B cell (primary cell): ENCODE results near the gene EPHB1. TPM values are rescaled to one million over a fixed set of nuclear protein-coding genes. Genes with fewer than 3 reads are reported as not detected.

Experiments
- ATAC-seq: fragments of 200-7000 bp; cut with Tn5 transposase; one replicate; pipeline ENCODE4 v1.10.0; 2021; ENCODE audit warnings: low read depth, mild to moderate bottlenecking, moderate number of reproducible peaks, moderate library complexity
- CTCF ChIA-PET: fragments of 350-600 bp; sonication (Branson Sonifier 250); formaldehyde crosslinking; loops from one replicate; lab custom pipeline; 2021; ENCODE audit warnings: antibody characterized with exemption, inconsistent platforms; lab: Charles Lee
- POLR2A ChIA-PET: fragments of 350-600 bp; sonication (Branson Sonifier 250); formaldehyde crosslinking; loops from one replicate; lab custom pipeline; 2021; ENCODE audit warnings: antibody characterized with exemption; lab: Charles Lee
- DNase-seq: peaks from one replicate; pipeline ENCODE4 v3.0.0; 2013
- H2AFZ ChIP-seq: 2 replicates; pipeline ENCODE4 v1.6.1; 2012; ENCODE audit warnings: mild to moderate bottlenecking, low read depth, low read length; ENCODE audit not compliant: insufficient read depth, poor library complexity, severe bottlenecking
- H3K27ac ChIP-seq, 2 donors: 1 replicate in 1 of 2; 2 replicates in 1 of 2; pipeline ENCODE4 v1.5.1; 2012 to 2013; ENCODE audit warnings: low read length in 2 of 2, mild to moderate bottlenecking in 2 of 2, moderate library complexity in 1 of 2
- H3K27me3 ChIP-seq, 4 experiments: fragments of 200-600 bp in 1 of 4; sonication (generic) in 1 of 4; replicated peaks in 1 of 4; 1 replicate in 2 of 4; 2 replicates in 2 of 4; pipeline versions ENCODE4 v1.6.1 to v1.7.0; 2013 to 2016; ENCODE audit warnings: low read length in 3 of 4, mild to moderate bottlenecking in 2 of 4, mixed read lengths in 1 of 4, moderate library complexity in 1 of 4; ENCODE audit not compliant: insufficient read depth in 4 of 4, control insufficient read depth in 3 of 4; ENCODE audit errors: control extremely low read depth in 1 of 4
- H3K36me3 ChIP-seq, 2 experiments: replicated peaks in 1 of 2; 1 replicate in 1 of 2; 2 replicates in 1 of 2; pipeline versions ENCODE4 v1.6.1 to v1.7.1; 2013; ENCODE audit warnings: low read length in 1 of 2; ENCODE audit not compliant: insufficient read depth in 2 of 2, control insufficient read depth in 1 of 2; ENCODE audit errors: control extremely low read depth in 1 of 2, extremely low read depth in 1 of 2
- H3K4me1 ChIP-seq, 2 donors: fragments of 200-600 bp in 1 of 2; sonication (generic) in 1 of 2; 1 replicate in 1 of 2; 2 replicates in 1 of 2; pipeline versions ENCODE4 v1.5.1 to v1.6.1; 2013 to 2017; ENCODE audit warnings: low read length in 2 of 2; ENCODE audit not compliant: control insufficient read depth in 2 of 2, insufficient read depth in 2 of 2
- H3K4me2 ChIP-seq: replicated peaks from 2 replicates; pipeline ENCODE3; 2012; ENCODE audit warnings: mild to moderate bottlenecking, low read depth, low read length; ENCODE audit not compliant: poor library complexity, severe bottlenecking
- H3K4me3 ChIP-seq, 5 experiments: fragments of 200-600 bp in 1 of 5; sonication (generic) in 1 of 5; 1 replicate in 3 of 5; 2 replicates in 2 of 5; pipeline versions ENCODE4 v1.5.1 to v1.7.0; 2011 to 2016; ENCODE audit warnings: low read length in 4 of 5, mild to moderate bottlenecking in 4 of 5, low read depth in 2 of 5, control low read depth in 1 of 5, moderate library complexity in 1 of 5; ENCODE audit not compliant: insufficient read depth in 1 of 5; ENCODE audit errors: control extremely low read depth in 1 of 5, extremely low read depth in 1 of 5
- H3K79me2 ChIP-seq: fragments of 200-600 bp; sonication (generic); one replicate; pipeline ENCODE4 v1.6.0; 2016; ENCODE audit warnings: low read length; ENCODE audit not compliant: control insufficient read depth, insufficient read depth
- H3K9ac ChIP-seq: fragments of 200-600 bp; sonication (generic); 2 replicates; pipeline ENCODE4 v1.6.1; 2017; ENCODE audit warnings: mild to moderate bottlenecking, low read length, moderate library complexity
- H3K9me3 ChIP-seq, 3 donors: one replicate each; pipeline versions ENCODE4 v1.6.1 to v1.7.1; 2013; ENCODE audit warnings: low read length in 2 of 3; ENCODE audit not compliant: control insufficient read depth in 2 of 3, insufficient read depth in 1 of 3; ENCODE audit errors: control extremely low read depth in 1 of 3
- H4K20me1 ChIP-seq: 2 replicates; pipeline ENCODE4 v1.6.0; 2012; ENCODE audit warnings: mild to moderate bottlenecking, low read length; ENCODE audit not compliant: insufficient read depth, control insufficient read depth, poor library complexity, severe bottlenecking
- H3K27ac Mint-ChIP-seq: one replicate; pipeline ENCODE4 v1.8.0; 2021; ENCODE audit warnings: mixed read lengths
- H3K27me3 Mint-ChIP-seq: one replicate; pipeline ENCODE4 v1.8.0; 2021; ENCODE audit warnings: mixed read lengths
- H3K4me1 Mint-ChIP-seq: one replicate; pipeline ENCODE4 v1.8.0; 2021; ENCODE audit warnings: mixed read lengths
- H3K4me3 Mint-ChIP-seq: one replicate; pipeline ENCODE4 v1.8.0; 2021; ENCODE audit warnings: mixed read lengths
- H3K9me3 Mint-ChIP-seq: one replicate; pipeline ENCODE4 v1.8.0; 2022; ENCODE audit warnings: mixed read lengths; ENCODE audit not compliant: insufficient read depth
- EZH2 ChIP-seq: IDR thresholded peaks from 2 replicates; pipeline ENCODE4 v1.6.1; 2012; ENCODE audit warnings: borderline replicate concordance, low read depth, mild to moderate bottlenecking, moderate library complexity, low read length; ENCODE audit not compliant: insufficient read depth, poor library complexity, severe bottlenecking
- WGBS: methylation state at CpG from one replicate; pipeline ENCODE4 v1.1.5; 2013; ENCODE audit warnings: missing lambda C conversion rate; ENCODE audit not compliant: insufficient coverage; 5-methylcytosine and 5-hydroxymethylcytosine counted together
- intact Hi-C: fragments of 100-400 bp; cut with micrococcal nuclease; formaldehyde crosslinking; loops from one replicate; pipeline ENCODE4 v1.10.0; 2022
- polyA plus RNA-seq: library from polyadenylated mRNA; depleted of rRNA; stranded (reverse); fragments of >200 nt; gene quantifications from 2 replicates; pipeline ENCODE4 v1.2.3, GENCODE V29; 2012
- total RNA-seq, 2 donors: library from RNA; stranded (reverse); fragments of 120-200 nt in 1 of 2; gene quantifications; 1 replicate in 1 of 2; 2 replicates in 1 of 2; pipeline versions ENCODE4 v1.2.3 to v1.2.4, GENCODE V29; 2013 to 2022
- TF ChIP-seq, protein P1 (sequence below): fragments of 200-600 bp; IDR thresholded peaks from one replicate; pipeline ENCODE4 v1.8.0; 2022; ENCODE audit warnings: antibody characterized with exemption, mild to moderate bottlenecking

The EPHB1 gene
- total and polyA plus RNA-seq, 2 donors (not counting 1 experiment from before 2014, with no cell fraction given): 0.01 TPM; not detected in 1

GRCh38 chr3:135158520-135158919, 363.5 kb downstream of the EPHB1 start:
- H3K4me2 ChIP-seq: no peak overlapping the region
- ATAC-seq: no peak
- no peak for TF ChIP-seq EZH2
- TF ChIP-seq, protein P1, sequence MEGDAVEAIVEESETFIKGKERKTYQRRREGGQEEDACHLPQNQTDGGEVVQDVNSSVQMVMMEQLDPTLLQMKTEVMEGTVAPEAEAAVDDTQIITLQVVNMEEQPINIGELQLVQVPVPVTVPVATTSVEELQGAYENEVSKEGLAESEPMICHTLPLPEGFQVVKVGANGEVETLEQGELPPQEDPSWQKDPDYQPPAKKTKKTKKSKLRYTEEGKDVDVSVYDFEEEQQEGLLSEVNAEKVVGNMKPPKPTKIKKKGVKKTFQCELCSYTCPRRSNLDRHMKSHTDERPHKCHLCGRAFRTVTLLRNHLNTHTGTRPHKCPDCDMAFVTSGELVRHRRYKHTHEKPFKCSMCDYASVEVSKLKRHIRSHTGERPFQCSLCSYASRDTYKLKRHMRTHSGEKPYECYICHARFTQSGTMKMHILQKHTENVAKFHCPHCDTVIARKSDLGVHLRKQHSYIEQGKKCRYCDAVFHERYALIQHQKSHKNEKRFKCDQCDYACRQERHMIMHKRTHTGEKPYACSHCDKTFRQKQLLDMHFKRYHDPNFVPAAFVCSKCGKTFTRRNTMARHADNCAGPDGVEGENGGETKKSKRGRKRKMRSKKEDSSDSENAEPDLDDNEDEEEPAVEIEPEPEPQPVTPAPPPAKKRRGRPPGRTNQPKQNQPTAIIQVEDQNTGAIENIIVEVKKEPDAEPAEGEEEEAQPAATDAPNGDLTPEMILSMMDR: no peak
- H3K27me3 ChIP-seq: no peaks in the 10 kb centered on the region
- ChIA-PET CTCF (no interaction called here), POLR2A (no interaction called here)
- no CpG with 5 or more reads among the region's 5 CpGs for WGBS
- no peak overlapping the region for H2AFZ ChIP-seq
- Mint-ChIP-seq H3K27me3 (peaks cover 3% of the 10 kb centered on the region), H3K4me3 (no peak overlapping the region), H3K4me1 (no peaks in the 10 kb centered on the region), H3K27ac (no peak overlapping the region), H3K9me3 (no peaks in the 10 kb centered on the region)
- no peaks in the 10 kb centered on the region for H3K9me3 ChIP-seq
- no peak overlapping the region for H3K9ac ChIP-seq
- H3K36me3 ChIP-seq: no peaks in the 10 kb centered on the region
- intact Hi-C loops: no loop called here
- H3K4me3 ChIP-seq: no peak overlapping the region
- H4K20me1 ChIP-seq: no peaks in the 10 kb centered on the region
- no peak overlapping the region for H3K27ac ChIP-seq
- DNase-seq: no peak
- no peaks in the 10 kb centered on the region for H3K4me1 ChIP-seq
- H3K79me2 ChIP-seq: no peaks in the 10 kb centered on the region

- no peak for DNase-seq
- ChIA-PET CTCF (no interaction called here), POLR2A (no interaction called here)
- intact Hi-C loops: no loop called here
- H3K27ac Mint-ChIP-seq: no peak overlapping the region
- Histone ChIP-seq H3K4me3 (no peak overlapping the region), H3K4me2 (no peak overlapping the region), H3K4me1 (no peaks in the 10 kb centered on the region), H2AFZ (no peak overlapping the region), H3K9ac (no peak overlapping the region), H3K36me3 (no peaks in the 10 kb centered on the region), H3K27me3 (no peaks in the 10 kb centered on the region), H4K20me1 (no peaks in the 10 kb centered on the region), H3K9me3 (no peaks in the 10 kb centered on the region), H3K79me2 (no peaks in the 10 kb centered on the region), H3K27ac (no peak overlapping the region)
- 57% methylated on average over 1 of the region's 2 CpGs for WGBS
- ATAC-seq: no peak
- no peaks in the 10 kb centered on the region for H3K9me3 Mint-ChIP-seq
- no peak overlapping the region for H3K4me3 Mint-ChIP-seq
- H3K4me1 Mint-ChIP-seq: no peaks in the 10 kb centered on the region
- TF ChIP-seq EZH2: no peak
- TF ChIP-seq, protein P1: no peak
- H3K27me3 Mint-ChIP-seq: peaks cover 3% of the 10 kb centered on the region
Measured at GRCh38 chr3:135159681-135160247, 364.7 kb downstream of the EPHB1 start.
